IMR-90 (cell line): ENCODE data around the gene TGOLN2. TPM values are rescaled to one million over a fixed set of nuclear protein-coding genes. Genes with fewer than 3 reads are reported as not detected.

Source experiments
- ATAC-seq: fragments of 200-7000 bp; cut with Tn5 transposase; 2 replicates; pipeline ENCODE4 v1.9.1; 2020; ENCODE audit warnings: low read depth, mild to moderate bottlenecking, moderate library complexity
- BruUV-seq: library from RNA; stranded (reverse); fragments of 400-500 nt; replicated peaks from 2 replicates; lab custom pipeline; 2021; lab: Mats Ljungman, UMichigan
- CTCF ChIA-PET: fragments of 300-600 bp; formaldehyde crosslinking; extraction: SDS; loops from one replicate; lab custom pipeline; 2021; ENCODE audit warnings: antibody characterized with exemption; lab: Yijun Ruan, JAX
- POLR2A ChIA-PET: fragments of 300-600 bp; sonication (Branson Sonifier 250); formaldehyde crosslinking; loops from one replicate; lab custom pipeline; 2022; ENCODE audit warnings: antibody characterized with exemption; ENCODE audit not compliant: unreplicated experiment; lab: Charles Lee
- DNase-seq: peaks from one replicate; pipeline ENCODE4 v3.0.0; 2013
- H2AFZ ChIP-seq: replicated peaks from 2 replicates; pipeline ENCODE3; 2013; ENCODE audit warnings: low read length, mild to moderate bottlenecking; ENCODE audit not compliant: poor library complexity
- H2AK5ac ChIP-seq: 2 replicates; pipeline ENCODE4 v1.6.1; 2013; ENCODE audit warnings: low read depth, low read length, inconsistent platforms
- H2AK9ac ChIP-seq: replicated peaks from 2 replicates; pipeline ENCODE3; 2013; ENCODE audit warnings: mild to moderate bottlenecking, low read depth, low read length, moderate library complexity; ENCODE audit not compliant: poor library complexity
- H2BK120ac ChIP-seq: 2 replicates; pipeline ENCODE4 v1.6.1; 2013; ENCODE audit warnings: low read depth, low read length, inconsistent platforms
- H2BK15ac ChIP-seq: 3 replicates; pipeline ENCODE4 v1.6.1; 2013; ENCODE audit warnings: low read depth, low read length, inconsistent platforms
- H2BK20ac ChIP-seq: 2 replicates; pipeline ENCODE4 v1.6.1; 2013; ENCODE audit warnings: low read depth, mild to moderate bottlenecking, inconsistent platforms, low read length, moderate library complexity
- H2BK5ac ChIP-seq: 2 replicates; pipeline ENCODE4 v1.6.1; 2013; ENCODE audit warnings: mild to moderate bottlenecking, low read depth, low read length, inconsistent platforms; ENCODE audit not compliant: poor library complexity, severe bottlenecking
- H3K14ac ChIP-seq: replicated peaks from 2 replicates; pipeline ENCODE4 v1.6.1; 2013; ENCODE audit warnings: low read depth, low read length, inconsistent platforms
- H3K18ac ChIP-seq: 2 replicates; pipeline ENCODE4 v1.6.1; 2013; ENCODE audit warnings: low read depth, low read length, control low read depth
- H3K23ac ChIP-seq: 2 replicates; pipeline ENCODE4 v1.6.1; 2013; ENCODE audit warnings: low read depth, low read length, inconsistent platforms
- H3K27ac ChIP-seq: 2 replicates; pipeline ENCODE4 v1.5.1; 2013; ENCODE audit warnings: mild to moderate bottlenecking, control low read depth, low read length; ENCODE audit not compliant: insufficient read depth
- H3K27me3 ChIP-seq: 2 replicates; pipeline ENCODE4 v1.6.1; 2013; ENCODE audit warnings: low read length; ENCODE audit not compliant: control insufficient read depth, insufficient read depth
- H3K36me3 ChIP-seq: 2 replicates; pipeline ENCODE4 v1.6.1; 2013; ENCODE audit warnings: low read length, mixed read lengths; ENCODE audit not compliant: control insufficient read depth, insufficient read depth
- H3K4ac ChIP-seq: 2 replicates; pipeline ENCODE4 v1.6.1; 2013; ENCODE audit warnings: low read depth, low read length, inconsistent platforms
- H3K4me1 ChIP-seq: 2 replicates; pipeline ENCODE4 v1.6.1; 2013; ENCODE audit warnings: low read length, mixed read lengths; ENCODE audit not compliant: control insufficient read depth, insufficient read depth
- H3K4me2 ChIP-seq: 2 replicates; pipeline ENCODE4 v1.6.1; 2013; ENCODE audit warnings: low read depth, mild to moderate bottlenecking, control low read depth, low read length, moderate library complexity
- H3K4me3 ChIP-seq: 2 replicates; pipeline ENCODE4 v1.5.1; 2013; ENCODE audit warnings: low read depth, mild to moderate bottlenecking, control low read depth, low read length, moderate library complexity; ENCODE audit not compliant: insufficient read depth
- H3K56ac ChIP-seq: 2 replicates; pipeline ENCODE4 v1.6.1; 2013; ENCODE audit warnings: low read length, inconsistent platforms; ENCODE audit not compliant: insufficient read depth; ENCODE audit errors: extremely low read depth
- H3K79me1 ChIP-seq, 2 experiments: 2 replicates each; pipeline ENCODE4 v1.6.1; 2013; ENCODE audit warnings: low read length in 2 of 2, inconsistent platforms in 1 of 2, low read depth in 1 of 2
- H3K9ac ChIP-seq: 2 replicates; pipeline ENCODE4 v1.6.1; 2013; ENCODE audit warnings: low read depth, low read length, control low read depth
- H3K9me1 ChIP-seq: 2 replicates; pipeline ENCODE4 v1.6.1; 2013; ENCODE audit warnings: low read length, inconsistent platforms; ENCODE audit not compliant: insufficient read depth
- H3K9me3 ChIP-seq: 2 replicates; pipeline ENCODE4 v1.6.1; 2013; ENCODE audit warnings: low read length; ENCODE audit not compliant: control insufficient read depth, insufficient read depth
- H4K20me1 ChIP-seq: 2 replicates; pipeline ENCODE4 v1.6.1; 2013; ENCODE audit warnings: low read length, inconsistent platforms; ENCODE audit not compliant: insufficient read depth
- H4K5ac ChIP-seq: 2 replicates; pipeline ENCODE4 v1.6.1; 2013; ENCODE audit warnings: mild to moderate bottlenecking, low read depth, low read length, control low read depth
- H4K8ac ChIP-seq, 2 experiments: 2 replicates each; pipeline ENCODE4 v1.6.1; 2013; ENCODE audit warnings: low read depth in 2 of 2, low read length in 2 of 2, control low read depth in 1 of 2, inconsistent platforms in 1 of 2
- H4K91ac ChIP-seq: 2 replicates; pipeline ENCODE4 v1.6.1; 2013; ENCODE audit warnings: low read depth, low read length, inconsistent platforms; ENCODE audit not compliant: insufficient read depth
- CEBPB ChIP-seq: IDR thresholded peaks from 2 replicates; pipeline ENCODE4 v1.6.1; 2012; ENCODE audit warnings: low read depth, low read length, improper control_type of control experiment
- FOS ChIP-seq: fragments of 150-350 bp; IDR thresholded peaks from 2 replicates; pipeline ENCODE4 v1.6.1; 2016; ENCODE audit warnings: low read depth, low read length
- POLR2A ChIP-seq: IDR thresholded peaks from 2 replicates; pipeline ENCODE4 v1.6.1; 2012; ENCODE audit warnings: mild to moderate bottlenecking, low read depth, low read length
- WGBS, 2 experiments: methylation state at CpG; one replicate each; pipeline versions ENCODE4 v1.1.5 to v1.1.7; 2013; ENCODE audit warnings: missing lambda C conversion rate in 2 of 2; ENCODE audit not compliant: insufficient read length in 1 of 2; ENCODE audit errors: extremely low coverage in 2 of 2; 5-methylcytosine and 5-hydroxymethylcytosine counted together
- dilution Hi-C: fragments of 300-500 bp; cut with HindIII; formaldehyde crosslinking; loops from one replicate; pipeline ENCODE4 v1.14.3; 2018; ENCODE audit warnings: low sequenced_read_pairs; ENCODE audit not compliant: unreplicated experiment
- in situ Hi-C: fragments of 300-500 bp; cut with MboI; formaldehyde crosslinking; loops from 3 replicates; pipeline ENCODE4 v1.14.3; 2019; ENCODE audit warnings: low sequenced_read_pairs, inconsistent platforms, mixed read lengths
- intact Hi-C: fragments of 100-400 bp; cut with micrococcal nuclease; formaldehyde crosslinking; loops from 2 replicates; pipeline ENCODE4 v1.10.0; 2022
- polyA plus RNA-seq, 3 experiments: library from polyadenylated mRNA; depleted of rRNA; stranded (reverse); fragments of >200 nt; gene quantifications; 2 replicates each; pipeline ENCODE4 v1.2.3, GENCODE V29; 2012; ENCODE audit warnings: low replicate concordance in 1 of 3
- total RNA-seq: library from RNA; depleted of rRNA; stranded (reverse); fragments of >200 nt; gene quantifications from 2 replicates; pipeline ENCODE4 v1.2.3, GENCODE V29; 2012

TGOLN2 gene
- total and polyA plus RNA-seq, 2 of the 4 experiments (the other 2 are of a cell fraction), result 57.7 to 92.3 TPM

DNA sequence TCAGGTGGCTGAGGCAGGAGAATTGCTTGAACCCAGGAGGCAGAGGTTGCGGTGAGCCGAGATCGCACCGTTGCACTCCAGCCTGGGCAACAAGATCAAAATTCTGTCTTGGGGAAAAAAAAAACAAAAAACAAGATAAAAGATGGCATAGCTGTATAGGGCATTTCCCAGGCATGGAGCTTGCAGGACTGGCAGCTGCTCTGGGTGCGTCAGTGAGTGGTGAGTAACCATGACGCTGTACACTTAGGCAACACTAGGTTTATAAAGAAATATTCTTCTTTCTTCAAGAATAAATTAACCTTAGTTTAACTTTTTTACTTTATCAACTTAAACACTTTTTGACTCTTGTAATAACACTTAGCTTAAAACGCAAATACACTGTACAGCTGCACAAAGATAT is 15.4 kb downstream of the TGOLN2 start:
- Histone ChIP-seq H4K5ac (no peak overlapping the region), H2BK15ac (no peak overlapping the region), H3K4ac (no peak overlapping the region), H2BK120ac (no peak overlapping the region), H3K27ac (no peak overlapping the region), H2AK5ac (no peak overlapping the region), H3K18ac (no peak overlapping the region), H3K4me1 (peaks cover 25% of the 10 kb centered on the region), H3K36me3 (peaks cover 33% of the 10 kb centered on the region), H2BK20ac (no peak overlapping the region), H3K23ac (no peak overlapping the region), H3K9ac (no peak overlapping the region), H4K91ac (no peak overlapping the region), H3K27me3 (no peaks in the 10 kb centered on the region), H3K9me3 (no peaks in the 10 kb centered on the region), H4K20me1 (peaks cover 21% of the 10 kb centered on the region; the same call in 1 of the 2 replicates), H3K14ac (no peak overlapping the region), H2BK5ac (peak overlapping the region; percentile 82), H4K8ac (no peak overlapping the region), H3K9me1 (peaks cover 31% of the 10 kb centered on the region), H3K56ac (no peak overlapping the region), H3K79me1 (peaks cover 13 to 59% of the 10 kb centered on the region in 2 experiments; a peak in 3 of 4 replicates), H3K4me2 (no peak overlapping the region), H2AFZ (no peak overlapping the region), H2AK9ac (no peak overlapping the region), H3K4me3 (no peak overlapping the region)
- intact Hi-C loops, result no loop called here
- in situ Hi-C loops, result no loop called here
- peak; percentile 93 for DNase-seq
- ChIA-PET POLR2A (interaction anchor here (0.6 kb wide), 2 partner anchors 26 to 240 kb away, joined by 3 to 4 read pairs; no protein-coding TSS in a partner anchor), CTCF (interaction anchor here (0.6 to 0.9 kb wide), 2 partner anchors 12 to 90 kb away, joined by 3 to 5 read pairs; no protein-coding TSS in a partner anchor)
- WGBS, 2 experiments, result 87% methylated on average over 4 of the region's 7 CpGs; no CpG with 5 or more reads in 1 of the 2 experiments
- BruUV-seq, result no TSS peak
- peak; percentile 52 for ATAC-seq
- TF ChIP-seq POLR2A, result no peak
- TF ChIP-seq FOS, result peak; percentile 71
- peak; percentile 92 for TF ChIP-seq CEBPB
- dilution Hi-C loops, result no loop called here
